Mononuclear cell (primary cell): Measurements from ENCODE around the gene CD247. TPM values are rescaled to one million over a fixed set of nuclear protein-coding genes. Genes with fewer than 3 reads are reported as not detected.

Source experiments
- H3K27me3 ChIP-seq: 2 replicates; pipeline ENCODE4 v1.6.0; 2011; ENCODE audit warnings: low read length, control low read depth; ENCODE audit not compliant: insufficient read depth
- H3K4me1 ChIP-seq: 2 replicates; pipeline ENCODE4 v1.5.1; 2011; ENCODE audit warnings: mild to moderate bottlenecking, low read length, control low read depth; ENCODE audit not compliant: insufficient read depth
- H3K4me3 ChIP-seq: 2 replicates; pipeline ENCODE4 v1.5.1; 2011; ENCODE audit warnings: mild to moderate bottlenecking, low read length, moderate library complexity
- H3K9me3 ChIP-seq: 2 replicates; pipeline ENCODE4 v1.5.1; 2011; ENCODE audit warnings: low read depth, mild to moderate bottlenecking, control low read depth, low read length
- total RNA-seq: library from RNA; depleted of rRNA; stranded (reverse); fragments of >200 nt; gene quantifications from one replicate; pipeline ENCODE4 v1.2.3, GENCODE V29; 2012

CD247 gene
- total RNA-seq, 1 donor: 162 TPM

GRCh38 chr1:167439301-167439988 lies 78.9 kb downstream of the CD247 start:
- Histone ChIP-seq H3K9me3 (no peaks in the 10 kb centered on the region), H3K4me3 (no peak overlapping the region), H3K27me3 (no peaks in the 10 kb centered on the region), H3K4me1 (peaks cover 78% of the 10 kb centered on the region)

- Histone ChIP-seq H3K9me3 (no peaks in the 10 kb centered on the region), H3K27me3 (no peaks in the 10 kb centered on the region), H3K4me3 (no peak overlapping the region), H3K4me1 (peaks cover 88% of the 10 kb centered on the region)
These were observed 79.9 kb downstream of the CD247 start for GRCh38 chr1:167438171-167439138.

DNA sequence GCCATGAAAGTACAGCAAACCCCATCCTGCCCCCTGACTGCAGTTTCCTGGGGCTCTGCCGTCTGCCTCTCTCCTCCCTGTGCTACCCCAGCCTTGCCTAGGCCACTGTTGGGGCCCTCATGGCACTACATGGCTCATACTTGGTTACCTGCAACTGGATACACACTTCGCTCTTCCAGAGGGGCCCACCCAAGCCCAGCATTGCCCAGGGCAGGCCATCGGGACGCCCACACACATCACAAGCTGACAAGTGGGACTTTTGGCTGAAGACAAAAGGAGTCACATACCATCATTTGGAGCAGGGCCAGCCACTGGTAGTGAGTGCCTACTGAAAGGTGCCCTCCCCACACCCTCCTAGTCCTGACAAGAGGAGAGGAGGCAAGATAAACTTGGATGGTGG lies 82.8 kb downstream of the CD247 start:
- Histone ChIP-seq H3K4me1 (peaks cover 84% of the 10 kb centered on the region), H3K4me3 (no peak overlapping the region), H3K9me3 (no peaks in the 10 kb centered on the region), H3K27me3 (no peaks in the 10 kb centered on the region)

GRCh38 chr1:167434306-167434705 lies 84.0 kb downstream of the CD247 start:
- H3K4me1 ChIP-seq: peaks cover 81% of the 10 kb centered on the region
- H3K9me3 ChIP-seq: no peaks in the 10 kb centered on the region
- H3K4me3 ChIP-seq: no peak overlapping the region
- no peaks in the 10 kb centered on the region for H3K27me3 ChIP-seq

GRCh38 chr1:167433884-167434283 lies 84.4 kb downstream of the CD247 start:
- H3K27me3 ChIP-seq: no peaks in the 10 kb centered on the region
- peaks cover 80% of the 10 kb centered on the region for H3K4me1 ChIP-seq
- H3K9me3 ChIP-seq: no peaks in the 10 kb centered on the region
- no peak overlapping the region for H3K4me3 ChIP-seq

DNA sequence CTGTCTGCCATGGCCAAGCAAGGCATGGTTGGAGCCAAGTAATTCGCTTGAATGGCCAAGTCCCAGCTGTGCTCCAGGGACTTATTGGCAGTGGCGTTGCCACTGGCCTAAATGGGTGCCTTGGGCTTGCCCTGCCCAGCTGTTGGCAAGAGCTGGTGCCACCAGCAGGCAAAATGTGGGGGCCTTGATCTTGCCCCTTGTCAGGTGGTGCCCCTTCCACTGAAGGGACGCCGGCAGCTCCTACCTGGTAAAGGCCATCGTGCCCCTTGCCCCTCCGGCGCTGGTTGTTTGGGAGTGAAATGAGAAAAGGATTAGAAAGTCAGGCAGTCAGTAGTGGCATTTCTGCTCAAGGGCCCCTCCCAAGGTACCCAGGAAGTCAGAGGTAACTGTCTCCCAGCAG lies 85.5 kb downstream of the CD247 start:
- H3K4me1 ChIP-seq: peaks cover 70% of the 10 kb centered on the region
- no peaks in the 10 kb centered on the region for H3K27me3 ChIP-seq
- no peak overlapping the region for H3K4me3 ChIP-seq
- no peaks in the 10 kb centered on the region for H3K9me3 ChIP-seq

DNA sequence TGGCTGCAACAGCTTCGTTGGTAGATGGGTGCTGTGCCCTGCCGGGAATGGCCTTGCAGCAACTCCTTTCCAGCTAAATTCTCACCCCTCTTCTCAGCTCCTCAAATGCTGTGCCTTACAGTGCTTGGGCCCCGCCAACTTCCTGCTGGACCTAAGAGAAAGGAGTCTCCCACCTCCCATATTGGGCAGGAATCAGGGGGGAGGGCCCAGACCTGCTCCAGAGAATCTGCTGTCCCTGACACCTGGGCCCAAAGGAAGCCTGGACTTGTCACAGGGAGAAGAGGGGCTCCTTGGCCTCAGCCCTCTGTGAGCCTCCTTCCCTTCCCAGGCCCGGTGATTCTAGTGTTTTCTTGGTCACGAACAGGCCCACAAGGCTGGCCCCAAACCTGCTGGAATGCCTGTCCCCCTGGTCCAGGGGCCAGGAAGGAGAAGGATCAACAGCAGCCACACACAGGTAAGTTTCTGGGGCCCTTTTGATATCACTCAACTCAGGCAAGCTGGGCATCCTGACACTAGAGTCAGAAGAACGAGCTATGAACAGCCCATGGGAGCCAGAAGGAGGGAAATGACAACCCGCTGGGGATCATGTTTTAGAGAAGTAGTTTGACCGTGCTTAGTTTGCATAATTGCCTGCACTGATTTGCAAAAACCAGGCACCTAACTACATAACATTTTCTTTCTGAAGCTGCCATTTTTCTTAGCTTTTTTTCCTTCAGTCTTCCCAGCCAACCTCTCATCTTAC lies 86.2 kb downstream of the CD247 start:
- H3K9me3 ChIP-seq: no peaks in the 10 kb centered on the region
- no peak overlapping the region for H3K4me3 ChIP-seq
- no peaks in the 10 kb centered on the region for H3K27me3 ChIP-seq
- H3K4me1 ChIP-seq: peaks cover 66% of the 10 kb centered on the region

DNA sequence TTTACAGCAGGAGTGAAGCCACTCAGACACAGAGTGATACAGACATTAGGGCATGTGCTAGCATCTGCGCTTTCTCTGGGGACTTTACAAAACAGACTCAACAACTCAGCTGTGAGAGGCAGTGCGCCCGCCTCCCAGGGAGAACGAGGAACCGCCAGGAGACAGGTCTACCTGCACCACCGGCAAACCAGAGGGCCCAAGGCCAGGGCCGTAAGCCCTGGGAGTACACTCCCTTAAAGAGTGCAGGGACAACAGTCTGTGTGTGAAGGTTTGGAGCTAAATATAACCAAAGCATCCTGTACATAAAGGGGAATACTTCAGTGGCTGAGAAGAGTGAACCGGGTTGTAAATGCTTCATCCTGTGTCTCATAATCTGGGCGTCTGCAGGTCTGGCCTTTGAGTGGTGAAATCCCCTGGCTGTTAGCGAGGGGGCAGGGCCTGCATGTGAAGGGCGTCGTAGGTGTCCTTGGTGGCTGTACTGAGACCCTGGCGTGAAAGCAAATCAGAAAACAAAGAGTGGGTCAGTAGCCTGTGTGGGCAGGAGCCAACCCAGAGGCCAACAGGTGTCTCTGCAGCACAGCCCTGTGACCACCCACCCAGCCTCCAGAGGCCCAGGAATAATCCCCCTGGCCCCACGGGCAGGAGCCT lies 86.9 kb downstream of the CD247 start:
- H3K9me3 ChIP-seq: no peaks in the 10 kb centered on the region
- H3K4me1 ChIP-seq: peaks cover 62% of the 10 kb centered on the region
- no peak overlapping the region for H3K4me3 ChIP-seq
- H3K27me3 ChIP-seq: no peaks in the 10 kb centered on the region

- Histone ChIP-seq H3K27me3 (no peaks in the 10 kb centered on the region), H3K4me3 (no peak overlapping the region), H3K4me1 (peaks cover 58% of the 10 kb centered on the region), H3K9me3 (no peaks in the 10 kb centered on the region)
These were observed 87.5 kb downstream of the CD247 start for GRCh38 chr1:167430849-167431242.

GRCh38 chr1:167430134-167430848 lies 88.0 kb downstream of the CD247 start:
- H3K27me3 ChIP-seq: no peaks in the 10 kb centered on the region
- peaks cover 52% of the 10 kb centered on the region for H3K4me1 ChIP-seq
- H3K4me3 ChIP-seq: no peak overlapping the region
- H3K9me3 ChIP-seq: no peaks in the 10 kb centered on the region

- no peak overlapping the region for H3K4me3 ChIP-seq
- no peaks in the 10 kb centered on the region for H3K9me3 ChIP-seq
- H3K4me1 ChIP-seq: peaks cover 49% of the 10 kb centered on the region
- H3K27me3 ChIP-seq: no peaks in the 10 kb centered on the region
These were observed 88.7 kb downstream of the CD247 start for GRCh38 chr1:167429612-167430011.

DNA sequence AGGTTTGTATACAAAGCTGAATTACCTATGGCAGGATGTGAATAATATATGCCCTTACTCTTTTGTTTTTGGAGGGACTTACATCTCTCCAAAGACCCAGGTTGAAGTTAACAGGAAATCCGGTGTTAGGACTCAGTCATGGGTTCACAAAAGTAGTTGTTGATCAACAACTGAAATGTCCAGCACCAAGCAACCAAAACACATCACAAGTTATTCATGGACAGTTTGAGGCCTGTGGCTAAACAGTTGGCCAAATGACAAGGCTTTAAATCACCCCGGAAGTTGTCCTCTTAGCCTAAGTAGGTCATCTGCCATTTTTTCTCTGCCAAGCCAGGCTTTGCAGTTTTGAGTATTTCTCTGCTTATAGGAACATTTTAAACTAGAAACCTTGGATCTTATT lies 89.9 kb downstream of the CD247 start:
- Histone ChIP-seq H3K9me3 (no peaks in the 10 kb centered on the region), H3K4me3 (no peak overlapping the region), H3K4me1 (peaks cover 38% of the 10 kb centered on the region), H3K27me3 (no peaks in the 10 kb centered on the region)

DNA sequence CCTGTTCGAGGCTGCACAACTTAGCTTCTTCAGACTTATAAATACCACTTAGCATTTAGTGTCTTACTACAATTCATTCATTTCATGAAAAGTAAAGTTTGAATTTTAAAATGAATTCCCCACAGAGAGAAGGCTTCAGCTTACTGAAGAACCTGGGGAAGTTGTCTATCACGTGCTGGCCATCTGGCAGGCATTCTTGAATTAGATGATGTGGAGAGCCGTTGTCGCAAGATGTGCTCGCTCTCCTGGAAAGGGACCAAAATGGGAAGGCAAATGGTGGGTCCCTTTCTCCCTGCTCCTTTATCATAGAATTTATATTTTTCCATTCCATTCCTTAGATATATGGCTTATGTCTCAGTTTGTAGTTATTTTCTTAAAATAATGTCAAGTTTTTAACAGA lies 90.5 kb downstream of the CD247 start:
- Histone ChIP-seq H3K9me3 (no peaks in the 10 kb centered on the region), H3K27me3 (no peaks in the 10 kb centered on the region), H3K4me1 (peaks cover 33% of the 10 kb centered on the region), H3K4me3 (no peak overlapping the region)

- no peak overlapping the region for H3K4me3 ChIP-seq
- H3K4me1 ChIP-seq: peaks cover 22% of the 10 kb centered on the region
- H3K9me3 ChIP-seq: no peaks in the 10 kb centered on the region
- no peaks in the 10 kb centered on the region for H3K27me3 ChIP-seq
These were observed 91.6 kb downstream of the CD247 start for GRCh38 chr1:167426716-167427115.
